GM23248 (cell line): ENCODE results near the gene ANKRD11.

Experiments used
- EZH2 ChIP-seq: fragments of 200-600 bp; sonication (generic); IDR thresholded peaks from 2 replicates; pipeline ENCODE4 v1.6.1; 2018; ENCODE audit warnings: antibody characterized with exemption, mild to moderate bottlenecking; ENCODE audit not compliant: insufficient read depth, poor library complexity, severe bottlenecking
- EZH2phosphoT487 ChIP-seq: fragments of 200-600 bp; sonication (generic); IDR thresholded peaks from 2 replicates; pipeline ENCODE4 v1.6.1; 2018; ENCODE audit warnings: antibody characterized with exemption, moderate library complexity, mild to moderate bottlenecking, low read depth; ENCODE audit not compliant: insufficient read depth

- TF ChIP-seq EZH2: no peak
- no peak for TF ChIP-seq EZH2phosphoT487
Measured at GRCh38 chr16:89536886-89537548, 46.7 kb upstream of the ANKRD11 start.
